Fibroblast of pulmonary artery (primary cell): ENCODE data around the gene AFMID.

ENCODE experiments used
- DNase-seq: peaks from one replicate; pipeline ENCODE4 v3.0.0-alpha.2; 2010; ENCODE audit warnings: low read depth
- H3K4me3 ChIP-seq: replicated peaks from 2 replicates; pipeline ENCODE4 v1.5.1; 2011; ENCODE audit warnings: low read depth, mild to moderate bottlenecking, control low read depth, low read length, moderate library complexity
- CTCF ChIP-seq: IDR thresholded peaks from 2 replicates; pipeline ENCODE4 v1.5.1; 2011; ENCODE audit warnings: mild to moderate bottlenecking, control low read depth, low read length, inconsistent platforms; ENCODE audit errors: missing control alignments

Gene AFMID

GRCh38 chr17:78172249-78173051, 14.7 kb upstream of the AFMID start:
- no peak for TF ChIP-seq CTCF
- DNase-seq, result no peak
- no peak overlapping the region for H3K4me3 ChIP-seq

DNA sequence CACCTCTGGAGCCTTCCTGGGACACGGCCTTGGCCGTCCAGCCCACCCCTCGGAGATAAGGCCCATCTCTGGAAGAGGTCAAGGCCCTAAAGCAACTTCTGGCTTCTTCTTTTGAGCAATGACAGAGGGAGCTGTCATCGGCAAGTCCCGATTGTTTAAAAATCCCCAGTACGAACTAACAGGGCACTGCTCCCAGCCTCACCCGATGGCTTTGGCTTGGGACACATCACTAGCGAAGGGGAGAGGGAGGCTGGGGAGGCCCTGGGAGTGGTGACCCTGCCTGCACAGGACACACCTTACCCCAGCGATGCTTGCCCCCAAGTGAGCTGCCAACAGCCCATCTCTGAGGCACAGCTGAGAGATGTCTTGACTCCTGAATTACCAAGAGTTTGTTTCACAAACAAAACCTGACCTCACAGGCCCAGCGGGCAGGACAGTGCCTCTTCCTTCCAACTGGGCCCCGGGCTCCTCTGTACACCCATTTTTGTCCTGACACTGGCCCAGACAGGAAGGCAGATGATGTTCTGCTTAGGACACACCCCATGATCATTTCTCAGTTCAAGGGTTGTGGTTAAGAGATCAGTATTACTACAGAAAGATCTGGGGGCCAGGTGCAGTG, 14.0 kb upstream of the AFMID start:
- no peak for DNase-seq
- no peak for TF ChIP-seq CTCF
- no peak overlapping the region for H3K4me3 ChIP-seq

DNA sequence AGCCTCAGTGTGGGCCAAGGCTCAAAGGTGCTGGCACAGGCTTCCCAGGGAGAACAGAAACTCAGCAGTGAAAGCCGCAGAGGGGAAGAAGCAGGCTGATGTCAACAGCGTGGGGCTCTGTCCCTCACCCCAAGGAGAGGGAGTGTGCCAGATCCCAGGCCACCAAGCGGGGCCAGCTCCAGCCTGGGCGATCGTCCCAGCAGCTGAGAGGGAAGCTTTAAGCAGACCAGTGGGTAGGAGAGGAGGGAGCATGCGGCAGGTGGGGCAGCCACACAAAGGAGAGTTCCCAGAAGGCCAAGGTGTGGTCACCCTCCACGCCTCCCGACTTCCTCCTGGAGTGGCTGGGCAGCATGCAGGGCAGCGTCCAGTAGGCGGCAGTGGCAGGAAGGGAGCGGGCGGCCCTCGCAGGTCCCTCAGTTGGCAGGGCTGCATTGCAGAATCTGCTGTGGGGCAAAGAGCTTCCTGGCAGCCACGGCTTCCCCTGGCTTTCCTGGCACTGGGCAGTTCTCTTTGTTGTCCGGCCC, 12.8 kb upstream of the AFMID start:
- DNase-seq, result no peak
- TF ChIP-seq CTCF, result no peak

DNA sequence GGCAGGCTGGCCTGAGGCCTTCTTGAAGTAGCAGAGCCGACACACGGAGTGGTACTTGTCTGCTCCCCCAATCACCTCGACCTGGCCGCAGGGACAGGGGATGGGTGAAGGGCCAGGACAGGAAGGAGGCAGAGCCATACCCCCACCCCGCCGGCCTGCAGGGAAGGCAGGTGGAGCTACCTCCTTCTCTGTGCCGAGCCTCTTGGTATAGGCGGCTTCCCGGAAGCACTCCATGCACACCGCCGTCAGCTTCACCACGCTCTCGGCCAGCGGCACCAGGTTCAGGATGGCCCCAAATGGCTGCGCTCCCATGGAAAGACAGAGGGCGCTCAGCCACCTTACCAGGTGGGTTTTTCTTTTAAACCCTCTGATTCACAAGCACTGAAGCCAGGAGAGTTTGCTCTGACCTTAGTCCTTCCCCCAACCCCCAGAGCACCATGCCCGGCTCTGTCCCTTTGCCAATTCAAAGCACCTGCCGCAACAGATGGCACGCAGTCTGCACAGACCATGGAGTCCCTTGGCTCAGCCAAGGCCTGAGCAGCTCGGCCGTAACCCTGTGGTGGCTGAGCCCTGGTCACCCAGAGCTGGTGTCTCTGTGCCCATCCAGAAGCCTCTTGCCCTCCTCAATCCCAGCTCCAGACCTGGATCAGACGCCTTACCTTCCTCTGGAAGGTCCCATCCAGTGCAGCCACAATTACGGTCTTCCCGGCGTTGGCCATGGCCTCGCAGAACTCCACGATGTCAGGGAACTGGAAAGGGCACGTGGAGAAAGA, 12.1 kb upstream of the AFMID start:
- no peak for TF ChIP-seq CTCF
- DNase-seq, result no peak
- no peak overlapping the region for H3K4me3 ChIP-seq

More for the DNA sequence above, 12.8 kb upstream of the AFMID start:
- no peak overlapping the region for H3K4me3 ChIP-seq

DNA sequence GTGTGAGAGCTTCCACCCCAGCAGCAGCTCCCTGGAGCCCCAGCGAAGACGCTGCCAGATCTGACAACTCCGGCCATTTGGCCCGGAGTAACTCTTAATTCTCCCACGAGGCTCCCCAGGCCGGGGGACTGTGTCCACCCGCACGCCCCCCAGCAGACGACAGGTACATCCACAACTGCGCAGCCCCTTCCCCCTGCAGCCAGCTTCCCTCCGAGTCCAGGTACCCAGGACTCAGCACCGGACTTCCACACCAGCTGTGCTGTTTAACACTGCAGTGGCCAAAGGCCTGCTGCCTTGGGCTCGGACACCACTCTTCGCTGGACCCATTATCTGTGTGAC, 11.6 kb upstream of the AFMID start:
- no peak for TF ChIP-seq CTCF
- DNase-seq, result no peak
- no peak overlapping the region for H3K4me3 ChIP-seq

DNA sequence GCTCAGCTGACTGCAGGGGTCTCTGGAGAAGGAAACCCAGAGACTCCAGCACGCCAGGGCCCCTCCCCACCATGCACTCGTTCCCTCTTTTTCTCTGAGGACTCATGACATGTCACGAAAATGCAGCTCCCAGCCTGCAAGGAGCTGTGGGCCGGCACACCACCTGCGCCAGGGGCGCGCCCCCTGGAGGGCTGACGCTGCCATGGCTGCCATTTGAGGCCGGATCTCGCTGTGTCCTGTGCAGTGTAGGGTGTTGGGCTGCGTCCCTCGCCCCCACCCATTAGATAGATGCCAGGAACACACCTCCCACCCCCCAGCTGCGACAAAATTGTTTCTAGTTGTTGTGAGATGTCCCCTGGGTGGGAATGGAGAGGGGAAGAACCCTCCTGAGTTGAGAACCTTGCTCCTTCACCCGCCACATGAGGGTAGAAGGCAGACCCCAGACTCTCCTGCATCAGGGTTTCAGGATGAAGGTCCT, 10.6 kb upstream of the AFMID start:
- TF ChIP-seq CTCF, result peak; percentile 87
- peak; percentile 51 for DNase-seq
- no peak overlapping the region for H3K4me3 ChIP-seq
